Measurements from ENCODE around the gene MAGOH. TPM values are rescaled to one million over a fixed set of nuclear protein-coding genes. Genes with fewer than 3 reads are reported as not detected.

The MAGOH gene
- polyA plus RNA-seq, 1 of the 3 experiments (the other 2 are of a cell fraction), result 26.5 TPM

DNA sequence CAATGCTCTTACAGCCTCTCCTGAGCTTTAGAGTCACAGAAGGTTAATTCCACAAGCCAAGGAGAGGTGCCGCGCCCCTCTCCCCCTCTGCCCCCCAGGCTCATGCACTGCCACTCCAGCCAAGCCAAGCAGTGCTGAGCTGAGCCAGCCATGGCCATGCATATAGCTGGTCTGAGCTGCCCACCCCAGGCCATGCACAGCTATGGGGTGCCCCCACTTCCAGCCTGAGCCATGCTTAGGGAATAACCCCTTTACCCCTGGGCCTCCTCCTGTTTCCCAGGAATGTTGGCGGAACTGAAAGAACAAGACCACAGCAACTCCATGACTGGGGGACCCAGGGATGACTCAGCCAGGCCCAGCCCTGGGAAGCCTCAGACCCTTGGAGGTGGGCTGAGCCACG is 34.0 kb upstream of the MAGOH start:
- Histone ChIP-seq H3K9me3 (no peaks in the 10 kb centered on the region), H3K9me2 (no peaks in the 10 kb centered on the region), H3K27me3 (ENCODE audit: insufficient read depth) (no peaks in the 10 kb centered on the region), H4K20me1 (ENCODE audit: insufficient read depth) (no peaks in the 10 kb centered on the region), H3K79me2 (ENCODE audit: insufficient read depth) (no peaks in the 10 kb centered on the region), H3F3A (replicated peaks; ENCODE audit: insufficient read depth) (no peaks in the 10 kb centered on the region), H3K4me2 (no peak overlapping the region), H3K9ac (no peak overlapping the region), H3K27ac (ENCODE audit: low read depth in 2 of 2, low read length in 1 of 2) (no peak overlapping the region), H3K36me3 (replicated peaks in 1 of 2; ENCODE audit: control insufficient read depth in 1 of 2, insufficient read depth in 2 of 2, low read length in 1 of 2) (peaks cover 0 to 8% of the 10 kb centered on the region in 2 experiments), H3K4me1 (ENCODE audit: control insufficient read depth in 1 of 2, insufficient read depth in 2 of 2, low read depth in 1 of 2, low read length in 1 of 2) (no peaks in the 10 kb centered on the region), H2AFZ (ENCODE audit: low read depth) (no peak overlapping the region), H3K4me3 (ENCODE audit: low read depth in 2 of 2, low read length in 1 of 2) (no peak overlapping the region)
- ChIA-PET CTCF (interaction anchor here (13.5 kb wide), 1 partner anchor 120 kb away, joined by 410 read pairs; no protein-coding TSS in a partner anchor), POLR2A (no interaction called here)
- 91% methylated on average over 4 of the region's 4 CpGs for WGBS (ENCODE audit: low lambda C conversion rate)
- no peak for DNase-seq
- TF ChIP-seq FOSL2 (IDR thresholded peaks at IDR 0.05; ENCODE audit: borderline replicate concordance, low read depth) (no peak), RXRA (IDR thresholded peaks at IDR 0.05; ENCODE audit: borderline replicate concordance, low read depth) (no peak), RCOR1 (IDR thresholded peaks at IDR 0.05; ENCODE audit: low read length) (no peak), RAD21 (IDR thresholded peaks at IDR 0.05; ENCODE audit: low read length) (no peak), JUND (IDR thresholded peaks at IDR 0.05) (no peak), FOXM1 (IDR thresholded peaks at IDR 0.05; ENCODE audit: low read depth) (no peak), POLR2AphosphoS5 (IDR thresholded peaks at IDR 0.05; ENCODE audit: low read depth, low read length) (no peak), NFIC (IDR thresholded peaks at IDR 0.05; ENCODE audit: borderline replicate concordance) (no peak), CTCF (IDR thresholded peaks at IDR 0.05) (no peak), YY1 (IDR thresholded peaks at IDR 0.05; ENCODE audit: low read depth) (no peak), MAX (IDR thresholded peaks at IDR 0.05; ENCODE audit: low read depth) (no peak), TEAD4 (IDR thresholded peaks at IDR 0.05; ENCODE audit: borderline replicate concordance, insufficient read depth) (no peak), EZH2phosphoT487 (IDR thresholded peaks at IDR 0.05; ENCODE audit: borderline replicate concordance, low read depth) (no peak), GATA2 (CRISPR knock-in tag; IDR thresholded peaks at IDR 0.05) (no peak), SMC3 (IDR thresholded peaks at IDR 0.05; ENCODE audit: low read depth, low read length) (no peak), SIN3A (IDR thresholded peaks at IDR 0.05; ENCODE audit: borderline replicate concordance, low read depth, low read length) (no peak), IRF3 (IDR thresholded peaks at IDR 0.05; ENCODE audit: low read depth, low read length) (no peak), EP300 (IDR thresholded peaks at IDR 0.05; ENCODE audit: borderline replicate concordance in 1 of 2, low read depth in 1 of 2, low read length in 1 of 2) (no peak), USF1 (IDR thresholded peaks at IDR 0.05; ENCODE audit: borderline replicate concordance, low read depth) (no peak)
- TF ChIP-seq, protein P1, sequence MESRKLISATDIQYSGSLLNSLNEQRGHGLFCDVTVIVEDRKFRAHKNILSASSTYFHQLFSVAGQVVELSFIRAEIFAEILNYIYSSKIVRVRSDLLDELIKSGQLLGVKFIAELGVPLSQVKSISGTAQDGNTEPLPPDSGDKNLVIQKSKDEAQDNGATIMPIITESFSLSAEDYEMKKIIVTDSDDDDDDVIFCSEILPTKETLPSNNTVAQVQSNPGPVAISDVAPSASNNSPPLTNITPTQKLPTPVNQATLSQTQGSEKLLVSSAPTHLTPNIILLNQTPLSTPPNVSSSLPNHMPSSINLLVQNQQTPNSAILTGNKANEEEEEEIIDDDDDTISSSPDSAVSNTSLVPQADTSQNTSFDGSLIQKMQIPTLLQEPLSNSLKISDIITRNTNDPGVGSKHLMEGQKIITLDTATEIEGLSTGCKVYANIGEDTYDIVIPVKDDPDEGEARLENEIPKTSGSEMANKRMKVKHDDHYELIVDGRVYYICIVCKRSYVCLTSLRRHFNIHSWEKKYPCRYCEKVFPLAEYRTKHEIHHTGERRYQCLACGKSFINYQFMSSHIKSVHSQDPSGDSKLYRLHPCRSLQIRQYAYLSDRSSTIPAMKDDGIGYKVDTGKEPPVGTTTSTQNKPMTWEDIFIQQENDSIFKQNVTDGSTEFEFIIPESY (IDR thresholded peaks at IDR 0.05; ENCODE audit: borderline replicate concordance, low read depth), result no peak
